ENCODE results near the gene NDUFS7. TPM values are rescaled to one million over a fixed set of nuclear protein-coding genes. Genes with fewer than 3 reads are reported as not detected.
"Not testable (repeated sequence)": the region's sequence is repeated elsewhere in the genome, so short reads cannot be mapped to it uniquely, and the experiment has no call there.

NDUFS7 gene
- total RNA-seq, 6 donors from 2014 or later = 38.8 to 121 (median 100) TPM

DNA sequence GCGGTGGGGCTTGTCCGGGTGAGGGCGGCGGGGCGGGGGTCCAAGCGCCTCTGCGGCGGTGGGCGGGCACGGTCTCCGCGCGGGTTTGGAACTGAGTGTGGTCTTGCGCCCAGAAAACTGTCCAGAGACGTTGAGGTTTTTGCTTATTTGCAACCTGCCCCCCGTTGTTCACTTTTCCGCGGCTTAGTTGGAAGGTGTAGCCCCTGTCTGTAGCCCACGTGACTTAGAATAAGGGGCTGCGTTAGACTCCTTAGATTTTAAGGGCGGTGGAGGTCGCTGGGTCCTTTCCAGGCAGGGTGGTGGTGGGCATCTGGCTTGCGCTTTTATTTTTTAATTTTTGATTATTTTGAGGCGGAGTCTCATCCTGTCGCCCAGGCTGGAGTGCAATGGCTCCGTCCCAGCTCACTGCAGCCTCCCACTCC, 55.2 kb downstream of the NDUFS7 start:
- WGBS, 2 donors = 0 to 1% methylated on average over 9 to 26 of the region's 26 CpGs
- H3K9me3 ChIP-seq = no peaks in the 10 kb centered on the region
- TF ChIP-seq CTCF (IDR thresholded peaks at IDR 0.05) (no peak), EP300 (IDR thresholded peaks at IDR 0.05) (no peak), POLR2A (IDR thresholded peaks at IDR 0.05) (no peak), POLR2AphosphoS5 (IDR thresholded peaks at IDR 0.05) (no peak)
- ATAC-seq (ENCODE audit: low FRiP score in 2 of 2) (no peak), DNase-seq (no peak)
- H3K4me3 ChIP-seq = peak overlapping the region; percentile 65 to 88 (median 82)
- H3K27ac ChIP-seq = peak overlapping the region; percentile 87 to 95 (median 90)
- peaks cover 25 to 56% (median 45%) of the 10 kb centered on the region in 4 donors for H3K36me3 ChIP-seq
- H3K4me1 ChIP-seq = peaks cover 16 to 29% (median 22%) of the 10 kb centered on the region in 4 donors
- H3K27me3 ChIP-seq = no peaks in the 10 kb centered on the region

DNA sequence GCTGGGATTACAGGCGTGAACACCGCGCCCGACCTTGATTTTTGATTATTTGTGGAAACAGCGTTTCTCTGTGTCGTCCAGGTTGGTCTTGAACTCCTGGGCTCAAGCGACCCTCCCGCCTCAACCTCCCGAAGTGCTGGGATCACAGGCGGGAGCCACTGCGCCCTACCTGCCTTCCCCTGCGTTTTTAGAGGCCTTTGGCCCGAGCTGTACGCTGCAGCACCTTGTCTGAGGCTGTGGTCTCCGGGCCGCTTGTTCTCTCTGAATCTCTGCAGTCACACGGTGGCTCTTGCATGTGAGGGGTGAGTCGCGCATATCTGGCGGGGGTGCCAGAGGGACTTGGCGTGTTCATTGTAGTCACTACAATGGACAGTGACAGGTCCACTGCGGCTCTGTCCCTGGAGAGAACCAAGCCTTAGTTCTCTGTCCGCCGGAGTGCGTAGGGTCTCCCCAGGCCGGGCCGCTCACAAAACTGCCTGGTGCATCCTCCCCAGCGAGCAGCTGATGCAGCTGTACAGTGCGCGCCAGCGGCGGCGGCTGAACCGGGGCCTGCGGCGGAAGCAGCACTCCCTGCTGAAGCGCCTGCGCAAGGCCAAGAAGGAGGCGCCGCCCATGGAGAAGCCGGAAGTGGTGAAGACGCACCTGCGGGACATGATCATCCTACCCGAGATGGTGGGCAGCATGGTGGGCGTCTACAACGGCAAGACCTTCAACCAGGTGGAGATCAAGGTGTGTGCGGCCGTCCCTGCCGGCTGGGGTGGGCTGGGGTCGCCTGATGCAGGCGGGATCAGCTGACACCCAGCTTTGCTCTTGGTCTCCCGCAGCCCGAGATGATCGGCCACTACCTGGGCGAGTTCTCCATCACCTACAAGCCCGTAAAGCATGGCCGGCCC, 56.1 kb downstream of the NDUFS7 start:
- H3K27me3 ChIP-seq; ATAC-seq (ENCODE audit: low FRiP score in 2 of 2); H3K9me3 ChIP-seq: not testable (repeated sequence)
- Histone ChIP-seq H3K4me3 (peak overlapping the region in 3 of 4 donors; percentile 65 to 88 (median 76)), H3K4me1 (peaks cover 19 to 32% (median 25%) of the 10 kb centered on the region in 4 donors), H3K36me3 (peaks cover 21 to 47% (median 36%) of the 10 kb centered on the region in 4 donors), H3K27ac (peak overlapping the region in 2 of 4 donors; percentile 88 to 95)
- WGBS, 2 donors = 84 to 86% methylated on average over 48 to 57 of the region's 57 CpGs
- DNase-seq = peak in 1 of 2 donors; percentile 81

- Histone ChIP-seq H3K36me3 (peaks cover 21 to 41% (median 32%) of the 10 kb centered on the region in 4 donors), H3K27me3 (peaks cover 0 to 2% (median under 1%) of the 10 kb centered on the region in 4 donors), H3K4me3 (no peak overlapping the region), H3K9me3 (no peaks in the 10 kb centered on the region), H3K4me1 (peaks cover 23 to 38% (median 31%) of the 10 kb centered on the region in 4 donors), H3K27ac (no peak overlapping the region)
- ATAC-seq (ENCODE audit: low FRiP score in 2 of 2) (no peak), DNase-seq (peak in 1 of 2 donors; percentile 73)
- TF ChIP-seq POLR2AphosphoS5 (IDR thresholded peaks at IDR 0.05) (no peak), CTCF (IDR thresholded peaks at IDR 0.05) (no peak), POLR2A (IDR thresholded peaks at IDR 0.05) (no peak), EP300 (IDR thresholded peaks at IDR 0.05) (no peak)
- 88 to 90% methylated on average over 11 to 15 of the region's 15 CpGs for WGBS, 2 donors
These were observed 56.7 kb downstream of the NDUFS7 start for GRCh38 chr19:1440418-1440801.

DNA sequence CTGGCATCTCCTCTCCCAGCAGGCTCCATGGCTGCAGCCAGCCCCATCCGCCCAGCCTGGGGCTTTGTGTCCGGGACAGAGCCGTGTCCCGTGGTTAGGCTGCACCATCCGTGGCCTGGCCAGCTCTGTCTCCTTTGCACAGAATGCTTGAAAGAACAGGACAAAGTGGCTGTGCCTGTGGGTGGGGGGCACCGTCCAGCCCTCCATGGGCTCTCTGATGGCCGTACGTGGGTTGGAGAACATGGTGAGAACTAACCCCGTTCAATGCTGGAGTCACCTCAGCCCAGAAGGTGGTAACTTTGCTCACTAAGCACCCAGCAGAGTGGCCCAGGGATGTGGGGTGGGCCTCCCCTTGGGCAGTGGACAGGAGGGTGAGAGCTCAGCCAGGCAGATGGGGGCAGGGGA, 57.3 kb downstream of the NDUFS7 start:
- Histone ChIP-seq H3K36me3 (peaks cover 21 to 37% (median 30%) of the 10 kb centered on the region in 4 donors), H3K4me3 (no peak overlapping the region), H3K9me3 (no peaks in the 10 kb centered on the region), H3K27ac (no peak overlapping the region), H3K27me3 (peaks cover 0 to 9% (median 4%) of the 10 kb centered on the region in 4 donors), H3K4me1 (peaks cover 29 to 44% (median 37%) of the 10 kb centered on the region in 4 donors)
- peak in 1 of 2 donors; percentile 55 for DNase-seq
- WGBS, 2 donors = 89% methylated on average over 9 of the region's 9 CpGs
- TF ChIP-seq POLR2A (IDR thresholded peaks at IDR 0.05) (no peak), EP300 (IDR thresholded peaks at IDR 0.05) (no peak), POLR2AphosphoS5 (IDR thresholded peaks at IDR 0.05) (no peak), CTCF (IDR thresholded peaks at IDR 0.05) (no peak)
- no peak for ATAC-seq (ENCODE audit: low FRiP score in 2 of 2)

GRCh38 chr19:1441677-1442438, 58.2 kb downstream of the NDUFS7 start:
- Histone ChIP-seq H3K9me3 (no peaks in the 10 kb centered on the region), H3K4me1 (peaks cover 37 to 53% (median 45%) of the 10 kb centered on the region in 4 donors), H3K4me3 (no peak overlapping the region), H3K36me3 (peaks cover 21 to 37% (median 30%) of the 10 kb centered on the region in 4 donors), H3K27ac (no peak overlapping the region), H3K27me3 (peaks cover 0 to 17% (median 13%) of the 10 kb centered on the region in 4 donors)
- TF ChIP-seq POLR2A (IDR thresholded peaks at IDR 0.05) (no peak), POLR2AphosphoS5 (IDR thresholded peaks at IDR 0.05) (no peak), CTCF (IDR thresholded peaks at IDR 0.05) (no peak), EP300 (IDR thresholded peaks at IDR 0.05) (no peak)
- ATAC-seq (ENCODE audit: low FRiP score in 2 of 2) = no peak
- 87 to 88% methylated on average over 23 to 25 of the region's 25 CpGs for WGBS, 2 donors
- DNase-seq = peak in 1 of 2 donors; percentile 64
